GM18502 (cell line): ENCODE data around the gene INO80D.
A peak's percentile ranks its signal among the peaks of the same experiment; 100 is the strongest.
"Not testable (repeated sequence)": the region's sequence is repeated elsewhere in the genome, so short reads cannot be mapped to it uniquely, and the experiment has no call there.

Experiments used
- ATAC-seq: cut with Tn5 transposase; IDR thresholded peaks from one replicate; pipeline ENCODE4 v1.9.1; 2021; ENCODE audit warnings: mild to moderate bottlenecking; ENCODE audit not compliant: unreplicated experiment, poor library complexity

Gene INO80D

DNA sequence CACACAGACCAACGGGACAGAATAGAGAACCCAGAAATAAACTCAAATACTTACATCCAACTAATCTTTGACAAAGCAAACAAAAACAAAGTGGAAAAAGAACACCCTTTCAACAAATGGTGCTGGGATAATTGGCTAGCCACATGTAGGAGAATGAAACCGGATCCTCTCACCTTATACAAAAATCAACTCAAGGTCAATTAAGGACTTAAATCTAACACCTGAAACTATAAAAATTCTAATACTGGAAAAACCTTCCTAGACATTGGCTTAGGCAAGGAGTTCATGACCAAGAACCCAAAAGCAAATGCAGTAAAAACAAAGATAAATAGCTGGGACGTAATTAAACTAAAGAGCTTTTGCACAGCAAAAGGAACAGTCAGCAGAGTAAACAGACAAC, 50.6 kb downstream of the INO80D start:
- ATAC-seq: not testable (repeated sequence)

- not testable (repeated sequence) for ATAC-seq
Observed at GRCh38 chr2:206033452-206033851, 52.5 kb downstream of the INO80D start.

GRCh38 chr2:206031950-206032567, 53.9 kb downstream of the INO80D start:
- ATAC-seq: no peak

DNA sequence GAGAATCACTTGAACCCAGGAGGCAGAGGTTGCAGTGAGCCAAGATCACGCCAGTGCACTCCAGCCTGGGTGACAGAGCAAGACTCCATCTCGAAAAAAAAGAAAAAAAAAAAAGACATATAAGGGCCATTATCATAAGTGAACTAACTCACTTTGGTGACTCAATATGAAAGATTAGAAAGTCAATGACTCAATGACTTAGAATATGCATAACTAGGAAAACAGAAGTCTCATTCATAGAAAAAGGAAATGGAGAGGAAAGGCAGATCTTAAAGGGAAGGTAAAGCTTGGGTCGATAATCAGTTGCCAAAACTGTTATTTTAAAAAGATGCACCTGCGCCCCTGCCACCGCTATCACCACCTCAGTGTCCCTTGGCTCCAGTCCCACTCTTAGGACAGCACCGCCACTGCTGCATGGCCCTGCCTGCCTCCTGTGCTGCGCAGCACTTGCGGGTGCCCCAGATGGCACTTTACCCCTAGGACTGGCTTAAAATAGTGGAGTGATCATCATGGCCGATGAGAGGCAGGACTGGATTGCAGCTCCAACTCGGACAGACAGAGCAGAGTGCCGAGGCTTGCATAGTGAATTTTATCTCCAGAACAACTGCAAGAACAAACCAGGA, 54.7 kb downstream of the INO80D start:
- peak; percentile 67 for ATAC-seq

DNA sequence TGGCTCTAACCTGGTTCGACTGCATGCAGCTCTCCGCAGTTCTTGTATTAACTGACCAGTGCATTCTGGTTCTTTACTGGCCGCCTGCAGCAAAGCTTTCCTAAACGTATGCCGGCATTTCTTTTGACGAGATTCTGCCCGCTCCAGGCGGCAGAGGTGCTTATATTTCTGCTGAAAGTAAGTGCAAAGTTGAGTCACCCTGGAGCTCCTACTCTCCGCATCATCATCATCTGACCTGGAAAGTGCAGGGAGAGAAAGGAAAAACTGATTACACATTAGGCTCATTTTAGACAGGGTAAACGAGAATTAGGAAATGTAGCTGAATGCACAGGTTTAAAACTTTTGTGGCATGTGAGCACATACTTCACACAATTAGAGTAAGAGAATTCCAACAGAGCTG, 57.9 kb downstream of the INO80D start:
- no peak for ATAC-seq

DNA sequence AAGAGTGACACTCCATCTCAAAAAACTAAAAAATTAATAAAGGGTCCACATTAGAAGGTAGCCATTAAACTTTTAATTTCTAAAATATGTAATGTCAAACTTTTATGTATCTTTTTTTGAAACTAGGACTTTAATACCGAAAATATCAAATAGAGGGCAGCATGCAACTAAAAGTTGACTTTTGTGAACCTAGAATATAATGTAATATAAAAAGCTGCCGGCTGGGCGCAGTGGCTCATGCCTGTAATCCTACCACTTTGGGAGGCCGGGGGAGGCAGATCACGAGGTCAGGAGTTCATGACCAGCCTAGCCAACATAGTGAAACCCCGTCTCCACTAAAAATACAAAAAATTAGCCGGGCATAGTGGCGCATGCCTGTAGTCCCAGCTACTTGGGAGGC, 62.8 kb downstream of the INO80D start:
- ATAC-seq: no peak

DNA sequence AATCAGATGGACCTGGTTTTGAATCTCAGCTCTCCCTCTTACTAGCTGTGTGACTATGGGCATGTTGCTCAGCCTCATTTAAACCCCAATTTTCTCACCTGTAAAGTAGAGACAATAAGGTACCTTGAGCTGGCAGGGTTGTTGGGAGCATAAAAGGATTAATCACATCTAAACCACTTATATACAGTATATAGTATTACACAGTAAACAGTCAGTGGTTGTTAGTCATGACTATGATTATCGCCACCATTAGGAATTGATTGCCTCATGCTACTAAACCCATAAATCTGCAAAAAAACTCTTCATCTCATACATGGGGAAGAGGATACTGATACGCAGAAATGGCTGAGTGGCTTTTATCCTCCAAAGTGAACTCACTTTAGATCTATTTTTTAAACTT, 65.8 kb downstream of the INO80D start:
- ATAC-seq: no peak

- ATAC-seq: not testable (repeated sequence)
Observed at GRCh38 chr2:206015746-206016145, 70.2 kb downstream of the INO80D start.

GRCh38 chr2:206011795-206012194, 74.2 kb downstream of the INO80D start:
- ATAC-seq: no peak

GRCh38 chr2:206011018-206011614, 74.9 kb downstream of the INO80D start:
- no peak for ATAC-seq

DNA sequence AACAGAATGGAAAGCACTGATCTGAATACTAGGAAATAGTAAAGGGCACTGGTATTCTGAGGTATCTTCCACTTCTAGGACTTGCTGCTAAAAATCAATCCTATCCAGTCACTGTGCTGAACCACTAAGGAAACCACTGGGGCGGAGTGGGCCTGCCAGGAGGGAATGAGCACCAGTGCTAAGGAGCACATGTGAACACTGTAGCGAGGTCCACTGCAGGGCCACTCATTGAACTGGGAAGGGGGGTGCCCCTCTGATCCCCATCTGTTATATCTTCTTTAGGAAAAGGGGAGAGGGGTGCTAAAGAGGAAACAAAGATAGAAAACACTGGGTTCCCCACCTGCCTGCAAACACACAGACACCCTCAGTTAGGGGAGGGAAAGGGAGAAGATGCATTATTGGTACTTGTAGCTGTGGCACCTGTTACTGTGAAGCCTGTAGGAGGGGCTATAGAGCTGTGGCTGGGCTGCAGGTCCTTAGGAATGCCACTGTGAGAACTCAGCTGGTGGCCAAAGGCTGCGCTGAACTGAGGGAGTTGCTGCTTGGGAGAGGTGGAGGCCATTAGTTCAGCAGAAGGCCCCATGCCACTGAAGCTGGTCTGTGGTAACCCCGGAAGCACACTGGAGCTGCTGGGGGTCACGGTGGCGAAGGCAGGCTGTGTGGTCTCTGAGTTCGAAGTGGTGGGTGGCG, 81.8 kb downstream of the INO80D start:
- ATAC-seq: peak; percentile 46

DNA sequence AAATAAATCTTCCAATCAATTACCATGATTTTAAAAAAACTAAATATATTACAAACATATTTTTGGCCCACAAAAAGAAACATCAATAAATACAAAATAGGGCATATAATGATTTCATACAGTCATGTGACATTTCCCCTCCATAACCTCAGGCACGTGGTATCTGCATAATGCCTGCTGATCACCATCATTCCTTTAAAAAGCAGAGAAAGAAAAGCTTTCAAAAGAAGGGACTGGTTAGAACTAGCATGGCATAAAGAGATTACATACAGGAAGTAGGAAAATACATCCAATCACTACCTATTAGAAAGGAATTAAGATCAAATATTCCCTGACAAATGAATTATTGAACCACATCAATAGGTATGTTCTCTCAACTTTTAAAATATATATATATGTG, 83.5 kb downstream of the INO80D start:
- ATAC-seq: no peak

GRCh38 chr2:206001912-206002311, 84.1 kb downstream of the INO80D start:
- no peak for ATAC-seq

DNA sequence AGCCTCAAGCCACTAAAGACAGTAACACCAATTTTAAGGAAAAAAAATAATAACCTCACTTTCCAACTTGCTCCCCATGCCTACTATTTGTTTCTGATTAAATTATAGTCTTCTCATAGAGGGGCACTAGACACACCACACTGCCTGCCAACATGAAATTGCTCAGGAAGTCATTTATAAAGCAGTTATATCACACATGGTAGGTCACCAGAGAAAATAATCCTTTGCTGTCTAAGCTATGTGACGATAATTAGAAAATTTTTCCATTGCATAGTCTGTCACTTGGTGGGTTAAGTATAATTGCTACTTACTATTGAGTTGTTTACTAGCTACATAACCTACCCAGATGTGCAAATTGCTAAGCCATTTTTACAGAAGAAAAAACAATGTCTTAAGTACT, 85.2 kb downstream of the INO80D start:
- no peak for ATAC-seq

DNA sequence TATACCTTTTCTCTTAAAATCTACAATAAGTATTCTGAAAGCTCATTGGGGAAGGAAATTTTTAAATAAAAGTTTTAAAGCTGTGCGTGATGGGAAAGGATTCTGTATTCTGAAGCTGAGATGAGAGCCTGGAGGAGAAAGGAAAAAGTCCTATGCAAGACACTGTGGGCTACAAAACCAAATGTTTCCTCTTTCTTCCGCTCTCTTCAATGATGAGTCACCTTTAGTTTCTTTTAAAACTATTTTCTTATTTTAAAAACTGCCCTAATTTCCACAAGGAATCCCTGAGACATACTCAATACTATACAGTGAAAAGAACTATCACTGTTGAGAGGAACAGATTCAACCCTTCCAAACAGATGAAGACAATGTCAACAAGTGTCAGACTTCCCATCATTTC, 87.4 kb downstream of the INO80D start:
- no peak for ATAC-seq

DNA sequence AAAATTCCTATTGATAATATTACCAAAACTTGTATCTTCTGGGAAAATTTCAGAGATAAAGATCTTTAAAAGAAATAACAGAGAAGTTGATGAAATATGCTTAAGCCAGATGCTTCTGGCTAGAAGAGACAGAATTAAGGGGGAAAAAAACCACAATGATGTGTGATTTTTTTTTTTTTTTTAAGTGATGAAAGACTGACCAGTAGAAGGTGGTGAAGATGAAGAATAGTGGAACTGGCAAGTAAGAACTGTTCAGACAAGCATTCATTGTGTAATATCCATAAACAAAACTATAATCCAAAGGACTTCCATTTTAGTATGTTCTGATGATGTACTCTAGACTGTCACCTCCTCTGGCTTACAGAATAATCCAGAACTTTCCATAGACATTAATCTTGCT, 89.8 kb downstream of the INO80D start:
- ATAC-seq: no peak

DNA sequence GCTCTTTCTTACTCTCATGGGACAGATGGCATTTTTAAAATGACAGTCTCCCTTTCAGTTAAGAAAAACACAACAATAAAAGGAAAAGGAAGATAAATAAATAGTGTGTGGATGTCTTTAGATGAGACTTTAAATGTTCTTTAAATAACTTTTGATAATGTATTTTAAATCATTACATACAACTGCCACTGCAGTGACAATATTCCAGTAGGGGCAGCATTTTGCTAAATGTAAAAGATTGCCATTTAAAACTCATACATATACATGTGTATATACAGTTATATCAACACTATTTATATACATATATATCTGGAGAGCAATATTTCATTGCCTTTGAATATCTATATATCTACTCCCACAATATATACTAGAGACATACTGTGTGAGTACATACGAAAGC, 90.7 kb downstream of the INO80D start:
- ATAC-seq: no peak

DNA sequence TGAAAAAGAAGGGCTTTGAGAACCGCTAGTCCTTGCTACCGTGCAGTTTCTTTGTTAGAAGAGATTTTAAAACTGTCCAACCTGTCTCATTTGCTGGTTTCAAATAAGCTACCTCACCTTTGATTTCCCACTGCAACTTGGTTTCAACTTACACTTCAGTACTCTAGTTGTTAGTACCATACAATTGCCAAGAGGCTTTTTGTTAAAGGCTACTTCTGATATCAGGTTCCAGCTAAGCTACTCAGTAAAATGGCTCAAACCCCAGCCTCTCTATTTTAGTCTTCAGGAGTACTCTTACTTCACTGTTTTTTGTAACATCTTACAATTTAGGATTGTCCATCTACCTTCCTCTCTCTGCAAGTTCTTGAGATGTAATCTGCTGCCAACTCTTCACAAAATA, 91.6 kb downstream of the INO80D start:
- no peak for ATAC-seq

- no peak for ATAC-seq
Observed at GRCh38 chr2:205990104-205990503, 95.9 kb downstream of the INO80D start.

GRCh38 chr2:205989271-205990071, 96.5 kb downstream of the INO80D start:
- no peak for ATAC-seq

GRCh38 chr2:205988681-205989080, 97.3 kb downstream of the INO80D start:
- ATAC-seq: not testable (repeated sequence)
